Suprapubic skin (tissue), 4 donors: Measurements from ENCODE around the gene UACA. TPM values are rescaled to one million over a fixed set of nuclear protein-coding genes. Genes with fewer than 3 reads are reported as not detected.

ENCODE experiments used
- DNase-seq, 2 donors: peaks; one replicate each; pipeline ENCODE4 v3.0.0-alpha.2; 2019; ENCODE audit warnings: low spot score in 2 of 2
- H3K27ac ChIP-seq: fragments of 200-600 bp; sonication (generic); one replicate; pipeline ENCODE4 v1.5.1; 2019
- H3K27me3 ChIP-seq: fragments of 200-600 bp; sonication (generic); one replicate; pipeline ENCODE4 v1.5.1; 2019
- H3K36me3 ChIP-seq: fragments of 200-600 bp; sonication (generic); one replicate; pipeline ENCODE4 v1.5.1; 2019
- H3K4me1 ChIP-seq: fragments of 200-600 bp; sonication (generic); one replicate; pipeline ENCODE4 v1.5.1; 2019
- H3K4me3 ChIP-seq: fragments of 200-600 bp; sonication (generic); one replicate; pipeline ENCODE4 v1.5.1; 2019; ENCODE audit warnings: mild to moderate bottlenecking
- H3K9me3 ChIP-seq: fragments of 200-600 bp; sonication (generic); one replicate; pipeline ENCODE4 v1.5.1; 2019
- EP300 ChIP-seq: sonication (generic); formaldehyde crosslinking; IDR thresholded peaks from one replicate; pipeline ENCODE4 v1.6.1; 2017; ENCODE audit warnings: antibody characterized with exemption
- POLR2A ChIP-seq, 2 donors: fragments of 450-650 bp; IDR thresholded peaks; one replicate each; pipeline ENCODE4 v1.6.1; 2017; ENCODE audit warnings: antibody characterized with exemption in 2 of 2, mild to moderate bottlenecking in 2 of 2, moderate library complexity in 2 of 2
- POLR2AphosphoS5 ChIP-seq, 3 donors: sonication (generic); formaldehyde crosslinking; IDR thresholded peaks; one replicate each; pipeline ENCODE4 v1.6.1; 2017; ENCODE audit warnings: antibody characterized with exemption in 3 of 3
- WGBS: methylation state at CpG from one replicate; pipeline ENCODE4 v1.1.5; 2018; 5-methylcytosine and 5-hydroxymethylcytosine counted together
- total RNA-seq, 4 donors: library from RNA; depleted of rRNA; stranded (reverse); fragments of >200 nt; gene quantifications; one replicate each; pipeline ENCODE4 v1.1.0, GENCODE V29; 2016
- TF ChIP-seq, protein P1 (sequence below), 2 donors: fragments of 200-600 bp in 1 of 2; fragments of 450-650 bp in 1 of 2; sonication (generic) in 1 of 2; IDR thresholded peaks; one replicate each; pipeline ENCODE4 v1.5.1; 2016 to 2019; ENCODE audit warnings: antibody characterized with exemption in 2 of 2, mild to moderate bottlenecking in 1 of 2, moderate library complexity in 1 of 2

UACA gene
- total RNA-seq, 4 donors from 2014 or later, result 23.4 to 97.8 (median 27.2) TPM

DNA sequence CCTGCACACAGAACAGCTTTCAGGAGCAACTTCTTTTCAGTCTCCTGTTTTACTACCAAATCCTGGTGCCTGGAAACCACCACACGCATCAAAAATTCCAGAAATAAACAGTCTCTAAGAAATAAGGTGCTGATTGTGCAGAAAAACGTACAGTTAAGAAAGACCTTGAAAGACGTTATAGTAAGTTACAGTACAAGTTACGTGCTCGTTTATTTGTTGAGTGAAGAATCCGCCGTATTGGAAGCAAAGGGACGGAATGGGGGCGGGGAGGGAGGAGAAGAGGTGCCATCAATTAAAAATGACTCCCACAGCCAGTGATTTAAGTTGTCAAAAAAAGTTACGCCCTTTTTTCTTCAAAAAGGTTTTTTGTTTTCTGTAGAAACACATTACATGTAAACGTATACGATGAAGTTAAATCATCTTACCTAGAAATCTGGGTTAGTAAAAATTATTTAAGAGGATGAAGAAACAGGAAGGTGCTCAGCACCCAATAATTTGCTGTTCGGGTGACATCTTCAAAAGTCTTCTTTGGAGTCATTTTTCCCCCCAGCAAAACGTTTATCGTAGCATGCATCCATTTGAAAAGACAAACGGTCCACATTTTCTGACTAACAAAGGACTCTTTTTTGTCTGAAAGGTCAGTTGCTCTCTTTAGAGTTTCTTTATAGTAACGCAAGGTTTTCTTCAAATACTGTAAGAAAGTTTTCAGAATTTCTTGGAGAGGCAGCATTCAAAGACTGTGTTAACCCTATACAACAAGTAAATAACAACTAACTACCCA is 782 bp upstream of the UACA start:
- TF ChIP-seq, protein P1, sequence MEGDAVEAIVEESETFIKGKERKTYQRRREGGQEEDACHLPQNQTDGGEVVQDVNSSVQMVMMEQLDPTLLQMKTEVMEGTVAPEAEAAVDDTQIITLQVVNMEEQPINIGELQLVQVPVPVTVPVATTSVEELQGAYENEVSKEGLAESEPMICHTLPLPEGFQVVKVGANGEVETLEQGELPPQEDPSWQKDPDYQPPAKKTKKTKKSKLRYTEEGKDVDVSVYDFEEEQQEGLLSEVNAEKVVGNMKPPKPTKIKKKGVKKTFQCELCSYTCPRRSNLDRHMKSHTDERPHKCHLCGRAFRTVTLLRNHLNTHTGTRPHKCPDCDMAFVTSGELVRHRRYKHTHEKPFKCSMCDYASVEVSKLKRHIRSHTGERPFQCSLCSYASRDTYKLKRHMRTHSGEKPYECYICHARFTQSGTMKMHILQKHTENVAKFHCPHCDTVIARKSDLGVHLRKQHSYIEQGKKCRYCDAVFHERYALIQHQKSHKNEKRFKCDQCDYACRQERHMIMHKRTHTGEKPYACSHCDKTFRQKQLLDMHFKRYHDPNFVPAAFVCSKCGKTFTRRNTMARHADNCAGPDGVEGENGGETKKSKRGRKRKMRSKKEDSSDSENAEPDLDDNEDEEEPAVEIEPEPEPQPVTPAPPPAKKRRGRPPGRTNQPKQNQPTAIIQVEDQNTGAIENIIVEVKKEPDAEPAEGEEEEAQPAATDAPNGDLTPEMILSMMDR (IDR thresholded peaks at IDR 0.05), result no peak
- TF ChIP-seq POLR2AphosphoS5 (IDR thresholded peaks at IDR 0.05), result no peak
- no peak for TF ChIP-seq EP300
- TF ChIP-seq POLR2A (IDR thresholded peaks at IDR 0.05), result no peak
- Histone ChIP-seq H3K27ac (peak overlapping the region; percentile 97), H3K27me3 (no peaks in the 10 kb centered on the region), H3K9me3 (no peaks in the 10 kb centered on the region), H3K36me3 (no peaks in the 10 kb centered on the region), H3K4me1 (peaks cover 32% of the 10 kb centered on the region), H3K4me3 (peak overlapping the region; percentile 97)
- DNase-seq, result no peak
- 12% methylated on average over 17 of the region's 17 CpGs for WGBS

DNA sequence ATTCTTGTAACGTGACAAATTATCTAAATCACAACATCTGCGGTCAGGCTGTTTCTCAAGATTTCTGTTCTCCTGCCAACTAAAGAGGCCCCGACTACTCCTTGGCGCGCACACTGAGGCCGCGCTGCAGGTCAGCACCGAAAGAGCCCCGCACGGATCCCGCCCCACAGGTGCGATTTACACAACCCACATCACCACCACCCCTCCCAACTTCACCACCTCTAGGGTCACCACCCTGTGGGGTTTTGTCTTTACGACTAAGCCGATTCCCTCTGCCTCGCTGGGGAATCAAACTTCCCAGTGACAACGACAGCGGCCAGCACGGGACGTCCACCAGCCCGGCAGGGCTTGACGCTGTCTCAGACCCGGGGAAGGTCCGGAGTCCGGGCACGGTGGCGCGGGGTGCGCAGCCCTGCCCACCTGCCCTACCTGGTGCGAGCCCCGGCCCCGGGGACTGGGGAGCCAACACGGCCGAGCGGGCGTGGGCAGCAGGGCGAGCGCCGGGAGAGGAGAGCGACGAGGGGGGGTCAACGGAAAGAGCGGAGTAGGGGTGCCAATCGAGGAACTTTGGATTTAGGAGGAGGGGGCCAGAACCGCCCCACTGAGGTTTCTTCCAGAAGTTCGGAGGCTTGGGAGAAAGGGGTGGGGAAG is 764 bp downstream of the UACA start:
- DNase-seq, result peak in 1 of 2 donors; percentile 81
- peak in 1 of 3 donors; percentile 15 for TF ChIP-seq POLR2AphosphoS5 (IDR thresholded peaks at IDR 0.05)
- TF ChIP-seq POLR2A (IDR thresholded peaks at IDR 0.05), result peak in 1 of 2 donors; percentile 19
- TF ChIP-seq, protein P1 (IDR thresholded peaks at IDR 0.05), result no peak
- peak overlapping the region; percentile 97 for H3K4me3 ChIP-seq
- no peaks in the 10 kb centered on the region for H3K27me3 ChIP-seq
- peak overlapping the region; percentile 97 for H3K27ac ChIP-seq
- peaks cover 39% of the 10 kb centered on the region for H3K4me1 ChIP-seq
- H3K9me3 ChIP-seq, result no peaks in the 10 kb centered on the region
- no peaks in the 10 kb centered on the region for H3K36me3 ChIP-seq
- whole genome bisulfite sequencing, result under 1% methylated on average over 42 of the region's 45 CpGs

DNA sequence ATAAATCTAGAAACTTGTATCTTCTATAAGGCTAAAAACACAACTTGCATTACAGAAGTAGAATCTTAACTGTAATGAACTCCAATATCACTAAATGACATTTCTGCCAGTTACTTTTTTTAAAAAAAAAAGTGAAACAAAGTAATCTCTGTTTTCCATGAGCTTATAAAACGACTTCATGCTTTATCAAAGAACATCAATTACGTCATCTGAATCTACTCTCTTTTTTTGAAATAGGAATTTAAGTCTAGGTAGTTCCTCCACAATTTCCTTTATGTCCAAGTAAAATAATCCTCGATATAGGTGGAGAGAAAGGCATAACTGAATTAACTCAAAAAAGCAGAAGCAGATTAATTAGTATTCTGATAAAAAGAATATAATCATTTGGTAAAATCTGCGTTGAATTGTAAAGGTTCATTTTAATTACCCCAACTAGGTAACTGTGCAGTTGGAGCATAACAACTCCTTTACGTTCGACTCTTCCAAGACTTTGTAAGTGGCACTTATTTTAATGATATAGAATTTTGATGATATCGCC is 1.4 kb downstream of the UACA start:
- Histone ChIP-seq H3K27me3 (no peaks in the 10 kb centered on the region), H3K9me3 (no peaks in the 10 kb centered on the region), H3K27ac (peak overlapping the region; percentile 97), H3K36me3 (no peaks in the 10 kb centered on the region), H3K4me3 (peak overlapping the region; percentile 97), H3K4me1 (peaks cover 39% of the 10 kb centered on the region)
- WGBS, result 6% methylated on average over 7 of the region's 7 CpGs
- TF ChIP-seq POLR2A (IDR thresholded peaks at IDR 0.05), result no peak
- no peak for TF ChIP-seq POLR2AphosphoS5 (IDR thresholded peaks at IDR 0.05)
- TF ChIP-seq, protein P1 (IDR thresholded peaks at IDR 0.05), result no peak
- no peak for TF ChIP-seq EP300
- DNase-seq, result no peak

DNA sequence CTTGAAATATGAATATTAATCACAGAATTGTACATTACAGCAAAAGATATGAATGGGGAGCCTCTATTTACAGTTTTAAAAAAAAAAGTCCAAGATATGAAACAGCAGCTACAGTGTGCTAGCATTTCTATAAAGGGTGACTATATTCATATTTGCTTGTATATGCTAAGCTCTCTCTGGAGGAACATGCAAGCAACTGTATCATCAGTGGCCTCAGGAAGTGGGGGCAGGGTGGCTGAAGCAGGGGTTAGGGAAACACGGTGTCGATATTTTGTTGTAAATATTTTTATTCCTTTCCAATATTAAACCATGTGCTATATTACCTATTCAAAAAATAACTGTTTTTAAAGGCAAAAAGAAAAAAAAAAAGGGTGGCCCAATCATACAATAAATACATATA is 2.3 kb downstream of the UACA start:
- no peak for DNase-seq
- H3K4me3 ChIP-seq, result peak overlapping the region; percentile 97
- peaks cover 39% of the 10 kb centered on the region for H3K4me1 ChIP-seq
- TF ChIP-seq, protein P1 (IDR thresholded peaks at IDR 0.05), result no peak
- TF ChIP-seq POLR2A (IDR thresholded peaks at IDR 0.05), result no peak
- no peak for TF ChIP-seq POLR2AphosphoS5 (IDR thresholded peaks at IDR 0.05)
- TF ChIP-seq EP300, result no peak
- no peaks in the 10 kb centered on the region for H3K36me3 ChIP-seq
- 53% methylated on average over 2 of the region's 2 CpGs for WGBS
- no peaks in the 10 kb centered on the region for H3K27me3 ChIP-seq
- H3K27ac ChIP-seq, result no peak overlapping the region
- H3K9me3 ChIP-seq, result no peaks in the 10 kb centered on the region
